GM19328 (cell line): Measurements from ENCODE around the gene PPTC7.
A peak's percentile ranks its signal among the peaks of the same experiment; 100 is the strongest.
"Not testable (repeated sequence)": the region's sequence is repeated elsewhere in the genome, so short reads cannot be mapped to it uniquely, and the experiment has no call there.

ENCODE experiments used
- ATAC-seq: cut with Tn5 transposase; IDR thresholded peaks from one replicate; pipeline ENCODE4 v1.9.1; 2021; ENCODE audit warnings: mild to moderate bottlenecking, moderate library complexity; ENCODE audit not compliant: unreplicated experiment

Gene PPTC7

DNA sequence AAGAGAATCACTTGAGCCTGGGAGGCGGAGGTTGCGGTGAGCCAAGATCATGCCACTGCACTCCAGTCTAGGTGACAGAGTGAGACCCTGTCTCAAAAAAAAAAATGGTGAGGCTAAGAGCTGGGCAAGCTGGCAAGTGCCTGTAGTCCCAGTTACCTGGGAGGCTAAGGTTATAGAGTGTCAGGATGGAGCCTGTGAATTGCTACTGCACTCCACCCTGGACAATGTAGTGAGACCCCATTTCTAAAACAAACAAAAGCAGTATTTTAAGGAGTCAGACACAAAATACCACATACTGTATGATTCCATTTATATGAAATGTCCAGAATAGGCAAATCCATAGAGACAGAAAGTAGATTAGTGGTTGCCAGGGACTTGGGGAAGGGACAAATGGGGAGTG, 4.0 kb upstream of the PPTC7 start:
- ATAC-seq, result not testable (repeated sequence)

GRCh38 chr12:110585231-110585799, 2.2 kb upstream of the PPTC7 start:
- no peak for ATAC-seq

- ATAC-seq, result peak; percentile 35
Observed at GRCh38 chr12:110582276-110583136, 612 bp downstream of the PPTC7 start.

GRCh38 chr12:110581931-110582275, 1.2 kb downstream of the PPTC7 start:
- no peak for ATAC-seq

DNA sequence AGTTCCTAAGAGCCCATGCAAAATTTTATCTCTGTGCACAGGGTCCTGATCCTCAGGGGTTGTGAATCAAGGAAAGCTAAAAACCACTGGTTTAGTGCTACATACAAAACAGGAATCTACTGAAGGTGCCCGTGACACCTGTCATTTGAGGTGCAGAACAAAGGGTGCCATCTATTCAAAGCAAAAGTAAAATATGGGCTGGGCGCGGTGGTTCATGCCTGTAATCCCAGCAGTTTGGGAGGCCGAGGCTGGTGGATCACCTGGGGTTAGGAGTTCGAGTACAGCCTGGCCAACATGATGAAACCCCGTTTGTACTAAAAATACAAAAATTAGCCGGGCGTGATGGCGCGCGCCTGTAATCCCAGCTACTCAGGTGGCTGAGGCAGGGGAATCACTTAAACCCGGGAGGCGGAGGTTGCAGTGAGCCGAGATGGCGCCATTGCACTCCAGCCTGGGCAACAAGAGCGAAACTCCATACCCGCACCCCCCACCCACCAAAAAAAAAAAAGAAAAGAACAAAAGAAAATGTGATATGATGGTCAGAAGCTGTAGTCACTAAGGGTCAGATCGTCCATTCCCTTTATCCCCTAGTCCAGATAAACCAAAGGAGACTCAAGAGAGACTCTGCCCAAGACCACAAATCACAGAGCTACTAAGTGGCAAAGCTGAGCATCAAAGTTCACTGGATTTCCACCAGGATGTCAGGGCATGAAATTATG, 3.4 kb downstream of the PPTC7 start:
- ATAC-seq, result no peak

DNA sequence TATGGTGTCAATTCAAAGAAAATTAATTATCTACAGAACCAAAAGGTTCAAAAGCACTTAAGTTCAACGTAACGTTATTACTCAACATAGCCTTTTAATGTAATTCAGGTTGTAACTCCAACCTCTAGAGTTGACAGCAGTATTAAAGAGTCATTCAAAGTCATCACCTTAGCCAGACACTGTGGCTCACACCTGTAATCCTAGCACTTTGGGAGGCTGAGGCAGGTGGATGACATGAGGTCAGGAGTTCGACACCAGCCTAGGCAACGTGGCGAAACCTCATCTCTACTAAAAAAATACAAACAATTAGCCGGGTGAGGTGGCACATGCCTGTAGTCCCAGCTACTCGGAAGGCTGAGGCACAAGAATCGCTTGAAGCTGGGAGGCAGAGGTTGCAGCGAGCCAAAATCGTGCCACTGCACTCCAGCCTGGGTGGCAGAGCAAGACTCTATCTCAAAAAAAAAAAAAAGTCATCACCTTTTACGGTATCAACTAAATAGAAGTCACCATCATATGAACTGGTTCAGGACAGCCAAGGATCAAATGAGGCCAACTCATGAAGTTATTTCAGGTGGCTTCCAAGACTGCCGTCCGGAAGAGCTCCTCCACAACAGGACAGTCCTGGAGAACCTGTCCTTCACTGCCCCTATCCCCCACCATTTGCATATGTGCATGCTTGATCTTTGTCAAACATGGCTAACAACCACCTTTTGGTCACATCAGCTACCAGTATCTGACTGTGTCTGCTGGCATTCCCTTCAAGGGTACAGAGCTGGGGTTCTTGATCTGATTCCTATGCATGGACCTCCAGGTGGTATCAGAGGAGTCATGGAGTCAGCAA, 4.2 kb downstream of the PPTC7 start:
- ATAC-seq, result no peak

DNA sequence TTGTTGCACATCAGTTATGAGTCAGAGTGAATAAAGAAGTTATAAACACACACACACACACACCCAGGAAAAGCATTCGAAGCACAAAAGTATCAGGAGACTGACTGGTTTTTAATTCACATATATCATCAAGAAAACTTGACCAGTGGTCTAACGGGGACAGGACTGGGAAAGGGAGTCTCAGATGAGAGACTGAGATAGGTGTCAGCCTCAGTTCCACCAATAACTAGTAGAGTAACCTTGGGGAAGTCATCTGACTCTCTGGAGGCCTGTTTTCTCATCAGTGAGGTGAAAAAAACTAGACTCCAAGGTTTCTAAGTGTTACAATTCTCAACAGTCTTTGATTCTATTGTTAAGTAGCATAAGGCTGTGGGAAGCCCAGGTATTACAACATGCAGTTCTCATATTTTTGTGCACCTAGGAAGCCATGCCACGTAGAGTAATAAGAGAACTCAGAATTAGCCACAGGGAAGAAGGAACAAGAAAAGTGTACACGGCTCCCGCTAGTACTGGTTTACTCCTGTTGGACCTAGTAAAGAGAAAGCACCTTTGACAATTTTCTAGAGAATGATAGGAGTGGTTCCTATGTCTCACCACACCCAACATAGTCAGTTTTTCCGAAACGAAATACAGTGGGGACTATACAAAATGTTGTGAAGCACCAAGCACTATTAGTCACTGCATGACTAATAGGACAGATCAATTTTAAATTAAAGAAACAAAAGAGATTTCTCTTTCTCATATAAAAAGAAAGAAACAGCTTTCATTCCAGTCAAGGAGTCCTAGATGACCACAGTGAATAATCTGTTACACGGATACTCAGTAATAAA, 5.0 kb downstream of the PPTC7 start:
- no peak for ATAC-seq

- ATAC-seq, result no peak
Observed at GRCh38 chr12:110576504-110576903, 6.6 kb downstream of the PPTC7 start.

DNA sequence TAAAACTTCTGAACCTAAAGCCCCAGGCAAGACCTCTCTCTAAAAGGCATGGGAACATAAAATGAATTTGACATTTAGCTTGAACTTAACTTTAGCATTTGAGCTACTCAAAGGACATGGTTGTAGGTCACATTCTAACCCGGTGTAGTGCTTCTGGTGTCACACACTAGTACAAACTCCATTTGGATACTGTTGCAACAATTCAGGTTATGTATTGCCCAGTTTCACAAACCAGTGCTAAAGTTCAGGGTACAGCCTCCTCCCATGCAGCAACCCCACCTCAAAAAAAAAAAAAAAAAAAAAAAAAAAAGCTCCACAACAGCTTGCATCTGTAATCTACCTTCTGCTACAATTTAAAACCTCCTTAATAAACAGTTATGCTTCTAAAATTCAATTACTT, 7.8 kb downstream of the PPTC7 start:
- no peak for ATAC-seq

GRCh38 chr12:110574717-110575230, 8.3 kb downstream of the PPTC7 start:
- not testable (repeated sequence) for ATAC-seq

- ATAC-seq, result no peak
Observed at GRCh38 chr12:110574044-110574443, 9.1 kb downstream of the PPTC7 start.

GRCh38 chr12:110570798-110571197, 12.3 kb downstream of the PPTC7 start:
- ATAC-seq, result not testable (repeated sequence)

- ATAC-seq, result not testable (repeated sequence)
Observed at GRCh38 chr12:110569838-110570237, 13.3 kb downstream of the PPTC7 start.

DNA sequence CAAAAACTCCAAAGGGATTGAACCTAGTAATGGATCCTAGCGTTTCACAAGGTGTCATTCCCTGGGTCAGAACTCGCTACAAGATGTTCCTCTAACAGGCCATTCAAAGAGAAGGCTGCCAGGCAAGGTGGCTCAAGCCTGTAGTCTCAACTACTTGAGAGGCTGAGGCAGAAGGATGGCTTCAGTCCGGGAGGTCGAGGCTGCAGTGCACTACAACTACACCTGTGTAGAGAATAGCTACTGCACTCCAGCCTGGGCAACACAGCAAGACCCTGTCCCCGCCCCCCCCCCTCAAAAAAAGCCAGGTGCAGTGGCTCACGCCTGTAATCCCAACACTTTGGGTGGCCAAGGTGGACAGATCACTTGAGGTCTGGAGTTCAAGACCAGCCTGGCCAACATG, 14.4 kb downstream of the PPTC7 start:
- ATAC-seq, result no peak

- no peak for ATAC-seq
Observed at GRCh38 chr12:110566993-110567392, 16.1 kb downstream of the PPTC7 start.

DNA sequence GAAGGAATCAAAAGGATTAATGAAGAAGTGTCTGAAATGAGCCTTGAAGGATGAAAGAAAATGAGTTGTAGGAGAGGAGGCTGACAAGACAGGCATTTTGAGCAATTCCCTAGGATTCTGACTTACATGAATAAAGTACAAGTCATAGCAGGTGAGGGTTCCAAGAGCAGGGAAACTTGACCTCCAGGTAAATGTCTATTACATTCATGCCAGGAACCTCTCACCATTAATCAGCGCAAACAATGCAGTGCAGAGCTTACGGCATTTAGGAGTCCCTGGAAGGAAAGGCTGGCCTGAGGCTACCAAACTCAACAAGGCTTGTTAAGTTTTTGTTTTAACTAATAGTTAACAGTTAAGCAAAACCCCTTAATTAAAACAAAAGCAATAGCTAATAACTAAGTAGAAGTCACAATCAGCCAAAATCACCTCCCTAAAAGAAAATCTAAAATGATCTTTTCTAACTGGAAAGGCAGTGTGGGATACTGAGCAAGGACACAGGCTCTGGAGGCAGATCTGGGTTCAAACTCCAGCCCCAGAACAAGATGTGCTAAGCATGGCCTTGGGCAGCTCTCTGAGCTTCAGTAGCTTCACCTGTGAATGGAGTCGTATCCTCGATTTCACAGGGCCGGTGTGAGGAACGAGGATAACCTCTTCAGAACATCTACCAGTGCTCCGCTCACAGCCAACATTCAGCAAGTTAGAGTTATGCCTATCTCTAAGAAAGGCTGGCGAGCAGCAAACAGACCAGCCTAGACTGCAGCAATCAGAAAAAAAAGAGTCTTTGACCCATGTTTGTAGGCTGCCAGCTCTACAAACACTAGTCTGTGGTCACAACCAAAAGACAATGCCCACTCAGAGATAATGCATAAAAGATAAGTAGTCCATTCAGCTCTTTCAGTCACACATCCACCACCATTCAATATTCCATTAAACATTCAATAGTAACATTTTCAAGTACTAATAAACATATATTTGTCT, 16.9 kb downstream of the PPTC7 start:
- ATAC-seq, result no peak

DNA sequence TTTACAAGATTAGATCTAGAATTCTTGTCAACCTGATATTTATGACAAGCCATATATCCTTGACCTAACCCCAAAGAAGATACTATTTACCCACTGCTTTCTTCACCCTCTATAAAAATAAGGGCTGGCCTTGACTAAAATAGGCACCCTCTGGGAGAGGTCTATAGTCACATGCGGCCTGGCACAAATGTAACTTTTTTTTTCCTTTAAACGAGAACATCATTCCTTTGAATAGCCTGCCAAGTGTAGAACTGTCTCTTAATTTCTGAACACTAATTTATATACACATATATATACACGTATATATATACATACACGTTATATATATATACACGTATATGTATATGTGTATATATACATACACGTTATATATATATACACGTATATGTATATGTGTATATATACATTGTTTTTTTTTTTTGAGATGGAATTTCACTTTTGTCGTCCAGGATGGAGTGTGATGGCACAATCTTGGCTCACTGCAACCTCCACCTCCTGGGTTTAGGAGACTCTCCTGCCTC, 18.6 kb downstream of the PPTC7 start:
- ATAC-seq, result no peak

DNA sequence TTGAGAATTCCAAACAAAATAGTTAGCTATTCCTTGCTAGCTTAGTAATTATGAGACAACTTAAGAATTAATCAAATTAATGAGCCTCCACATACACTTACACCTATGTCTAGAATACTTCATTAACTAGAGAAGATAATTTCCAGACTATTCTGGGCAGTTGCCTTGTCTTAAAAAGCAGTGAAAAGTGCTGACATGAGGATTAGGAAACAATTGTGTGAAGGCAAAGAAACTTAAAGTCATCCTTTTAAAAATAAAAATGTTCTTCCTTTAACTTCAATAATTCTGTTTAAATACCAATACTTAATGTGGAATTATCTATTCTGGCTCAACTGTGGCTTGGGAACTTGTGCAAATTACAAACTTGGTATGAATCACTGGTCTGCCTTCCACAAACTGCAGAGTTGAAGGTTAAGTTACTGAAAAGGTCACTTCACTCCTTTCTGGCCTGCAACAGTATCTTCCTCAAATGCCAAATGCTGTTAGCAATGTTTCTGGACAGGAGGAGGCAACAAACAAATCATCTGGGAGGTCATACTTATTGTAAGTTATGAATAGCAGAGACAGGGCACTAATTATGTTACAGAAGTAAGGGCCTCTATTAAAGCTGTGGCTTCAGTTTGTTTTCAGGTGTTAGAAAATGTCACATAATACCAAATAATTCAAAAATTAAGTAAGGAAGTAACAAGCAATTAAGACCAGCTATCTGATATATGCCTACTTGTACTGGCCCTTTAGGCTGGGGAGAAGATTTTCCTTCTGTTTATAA, 19.2 kb downstream of the PPTC7 start:
- ATAC-seq, result no peak
